SKM-1 treated with dmso at 0.1 percent for 144 hours (cell line): ENCODE results near the gene UNC5A.

ENCODE experiments used
- DNase-seq: peaks from one replicate; lab custom pipeline; 2025; ENCODE audit not compliant: unreplicated experiment; lab: John Stamatoyannopoulos, UW

UNC5A gene

DNA sequence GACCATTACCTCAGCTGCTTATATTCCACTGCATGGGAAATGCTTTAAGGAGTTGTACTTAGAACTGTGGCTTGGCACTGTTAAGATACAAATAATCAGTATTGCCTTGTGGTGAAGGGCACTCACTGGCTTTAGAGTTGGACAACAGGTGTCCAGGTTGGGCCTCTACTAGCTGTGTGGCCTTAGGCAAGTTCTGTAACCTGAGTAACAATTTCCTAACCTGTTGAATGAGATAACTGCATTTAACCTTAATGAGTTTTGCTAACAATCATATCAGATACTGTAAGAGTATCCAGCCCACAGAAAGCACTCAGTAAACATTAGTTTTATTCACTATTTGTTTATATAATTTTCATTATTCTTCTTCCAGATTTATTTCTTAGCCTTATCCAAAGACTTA, 106.0 kb downstream of the UNC5A start:
- DNase-seq = no peak

DNA sequence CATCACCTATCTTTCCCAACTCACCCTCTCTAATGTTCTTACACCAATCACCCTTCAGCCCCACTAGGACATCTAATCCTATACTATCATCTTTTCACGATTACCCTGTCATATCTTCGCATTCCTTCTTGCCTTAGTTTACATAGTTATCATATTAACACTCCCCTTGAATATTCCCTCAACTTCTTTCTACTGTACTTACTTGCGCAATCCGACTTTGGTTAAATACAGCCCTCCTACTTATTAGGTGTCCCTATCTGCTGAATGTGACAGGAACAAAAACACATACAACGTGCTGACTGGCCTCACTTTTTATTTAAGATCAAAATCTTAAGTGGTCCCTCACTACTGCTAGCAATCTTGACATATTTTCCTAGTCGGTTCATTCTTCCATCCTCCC, 108.3 kb downstream of the UNC5A start:
- DNase-seq = no peak

DNA sequence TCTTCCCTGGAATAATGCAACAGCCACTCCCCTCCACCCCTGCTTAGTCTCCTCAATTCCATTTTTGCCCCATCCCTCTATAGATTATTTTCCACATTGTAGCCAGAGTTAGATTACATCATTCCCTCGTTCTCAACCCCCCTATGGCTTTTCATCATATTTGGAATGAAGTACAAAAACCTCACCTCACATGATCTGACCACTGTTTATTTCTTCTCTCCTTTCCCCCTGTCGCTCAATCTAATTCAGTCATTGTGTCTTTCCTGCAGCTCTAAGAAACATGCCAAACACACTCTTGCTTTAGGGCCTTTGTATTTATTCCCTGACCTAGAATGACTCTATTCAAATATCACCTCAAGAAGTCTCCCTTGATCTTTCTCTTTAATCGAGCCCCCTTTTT, 111.4 kb downstream of the UNC5A start:
- DNase-seq = no peak

DNA sequence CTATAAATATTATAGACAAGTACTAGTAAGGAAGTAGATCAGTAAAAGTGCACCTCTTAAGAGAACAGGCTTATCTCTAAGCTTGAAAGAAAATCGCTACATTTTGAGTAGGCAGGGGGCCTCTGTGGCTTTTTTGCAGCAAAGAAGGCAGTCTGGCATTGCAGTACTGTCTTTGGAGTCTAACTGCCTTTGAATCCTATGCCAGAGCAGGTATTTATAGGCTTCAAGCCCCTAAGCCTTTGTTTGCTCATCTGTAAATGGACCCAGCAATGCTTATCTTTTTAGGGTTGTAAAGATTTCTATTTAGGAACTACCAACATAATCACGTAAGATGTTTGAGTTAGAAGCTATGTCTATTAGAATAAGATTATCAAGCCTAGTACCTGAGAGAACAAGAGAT, 112.5 kb downstream of the UNC5A start:
- no peak for DNase-seq

DNA sequence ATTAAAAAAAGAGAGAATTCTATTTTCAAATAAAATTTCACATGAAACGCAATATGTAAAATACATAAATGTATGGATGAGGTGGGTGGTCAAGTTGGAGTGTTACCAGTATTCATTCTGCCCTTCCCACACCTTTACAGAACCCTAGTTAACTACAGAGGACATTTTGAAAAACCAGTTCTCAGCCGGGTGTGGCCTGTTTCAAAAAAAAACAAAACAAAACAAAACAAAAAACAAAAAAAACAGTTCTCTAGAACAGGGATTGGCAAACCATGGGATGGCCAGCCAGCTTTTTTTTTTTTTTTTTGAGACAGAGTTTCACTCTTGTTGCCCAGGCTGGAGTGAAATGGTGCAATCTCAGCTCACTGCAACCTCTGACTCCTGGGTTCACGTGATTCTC, 117.2 kb downstream of the UNC5A start:
- DNase-seq = no peak

DNA sequence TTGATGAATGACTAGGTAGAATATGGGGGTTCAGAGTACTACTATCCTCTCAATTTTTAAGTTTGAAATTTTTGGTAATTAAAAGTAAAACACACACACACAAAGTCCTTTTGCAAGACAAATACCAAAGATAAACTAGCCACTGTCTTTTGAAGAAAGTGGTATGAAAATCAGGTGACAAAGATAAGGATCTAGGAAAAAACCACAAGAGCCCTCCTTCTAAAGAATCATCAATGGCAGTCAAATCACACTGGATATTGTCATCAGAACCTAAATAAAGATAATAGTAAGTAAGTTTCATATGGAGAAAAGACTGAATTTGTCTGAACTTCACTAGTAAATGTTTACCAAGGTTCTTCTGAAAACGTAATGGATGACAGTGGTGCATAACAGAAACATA, 119.3 kb downstream of the UNC5A start:
- DNase-seq = no peak
